ENCODE data around the gene DDOST. TPM values are rescaled to one million over a fixed set of nuclear protein-coding genes. Genes with fewer than 3 reads are reported as not detected.

DDOST gene
- total and polyA plus RNA-seq, 2 donors from 2014 or later = 146 to 206 TPM

DNA sequence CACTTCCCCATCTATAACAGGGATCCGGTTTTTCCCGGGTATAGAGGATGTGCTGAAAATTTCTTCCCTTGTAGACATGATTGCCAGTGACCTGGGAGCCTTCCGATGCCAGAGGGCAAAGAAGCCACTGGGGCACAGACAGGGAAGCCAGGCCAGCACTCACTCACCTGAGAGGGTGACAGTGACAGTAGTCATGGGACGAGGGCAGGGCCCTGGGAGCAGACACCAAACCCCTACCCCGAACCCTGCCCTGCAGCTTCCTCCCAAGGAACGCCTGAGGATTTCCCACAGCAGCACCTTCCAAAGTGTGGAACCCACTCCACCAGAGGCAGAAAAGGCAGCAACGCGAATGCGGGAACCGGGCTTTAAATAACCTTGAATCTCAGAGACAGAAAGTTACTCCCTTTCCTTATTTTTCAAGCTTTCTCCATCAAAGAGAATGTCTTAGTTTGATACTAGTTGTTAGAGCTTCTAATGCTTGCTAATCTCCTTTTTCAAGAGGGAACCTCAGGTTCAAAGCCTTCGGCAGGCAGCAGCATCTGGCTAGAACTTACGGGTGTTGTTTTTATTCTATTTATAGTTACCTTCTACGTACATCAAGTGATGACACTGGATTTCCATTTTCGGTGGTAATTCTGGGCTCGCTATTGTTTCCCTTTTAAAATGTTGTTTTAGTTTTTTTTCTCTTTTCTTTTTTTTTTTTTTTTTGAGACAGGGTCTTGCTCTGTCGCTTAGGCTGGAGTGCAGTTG is 2.8 kb downstream of the DDOST start:
- Histone ChIP-seq H3K4me3 (ENCODE audit: low read length in 3 of 3) (no peak overlapping the region), H3K27ac (ENCODE audit: low read depth in 2 of 2, low read length in 2 of 2) (no peak overlapping the region), H3K9me3 (ENCODE audit: control insufficient read depth in 2 of 3, insufficient read depth in 1 of 3, low read length in 3 of 3) (no peaks in the 10 kb centered on the region), H3K4me1 (ENCODE audit: control insufficient read depth in 2 of 3, insufficient read depth in 2 of 3, low read depth in 1 of 3, low read length in 3 of 3) (peaks cover 0 to 10% (median 6%) of the 10 kb centered on the region in 3 donors), H3K27me3 (ENCODE audit: control insufficient read depth, insufficient read depth, low read length) (no peaks in the 10 kb centered on the region), H3K9ac (ENCODE audit: low read length in 3 of 3) (no peak overlapping the region), H3K36me3 (ENCODE audit: control insufficient read depth in 2 of 3, insufficient read depth in 3 of 3, low read length in 3 of 3) (peaks cover 5 to 48% (median 26%) of the 10 kb centered on the region in 3 donors)
- intact Hi-C loops (cut with DNase I) = no loop called here
- DNase-seq (no peak), FAIRE-seq (no peak)
- TF ChIP-seq, protein P1, sequence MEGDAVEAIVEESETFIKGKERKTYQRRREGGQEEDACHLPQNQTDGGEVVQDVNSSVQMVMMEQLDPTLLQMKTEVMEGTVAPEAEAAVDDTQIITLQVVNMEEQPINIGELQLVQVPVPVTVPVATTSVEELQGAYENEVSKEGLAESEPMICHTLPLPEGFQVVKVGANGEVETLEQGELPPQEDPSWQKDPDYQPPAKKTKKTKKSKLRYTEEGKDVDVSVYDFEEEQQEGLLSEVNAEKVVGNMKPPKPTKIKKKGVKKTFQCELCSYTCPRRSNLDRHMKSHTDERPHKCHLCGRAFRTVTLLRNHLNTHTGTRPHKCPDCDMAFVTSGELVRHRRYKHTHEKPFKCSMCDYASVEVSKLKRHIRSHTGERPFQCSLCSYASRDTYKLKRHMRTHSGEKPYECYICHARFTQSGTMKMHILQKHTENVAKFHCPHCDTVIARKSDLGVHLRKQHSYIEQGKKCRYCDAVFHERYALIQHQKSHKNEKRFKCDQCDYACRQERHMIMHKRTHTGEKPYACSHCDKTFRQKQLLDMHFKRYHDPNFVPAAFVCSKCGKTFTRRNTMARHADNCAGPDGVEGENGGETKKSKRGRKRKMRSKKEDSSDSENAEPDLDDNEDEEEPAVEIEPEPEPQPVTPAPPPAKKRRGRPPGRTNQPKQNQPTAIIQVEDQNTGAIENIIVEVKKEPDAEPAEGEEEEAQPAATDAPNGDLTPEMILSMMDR (IDR thresholded peaks at IDR 0.05; ENCODE audit: borderline replicate concordance, extremely low read depth, insufficient read depth) = no peak

- H3K36me3 ChIP-seq (ENCODE audit: control insufficient read depth in 2 of 3, insufficient read depth in 3 of 3, low read length in 3 of 3) = peaks cover 5 to 61% (median 34%) of the 10 kb centered on the region in 3 donors
- intact Hi-C loops (cut with DNase I) = no loop called here
These were observed 4.1 kb downstream of the DDOST start for GRCh38 chr1:20657024-20657423.

GRCh38 chr1:20654104-20654690 is 7.0 kb downstream of the DDOST start:
- TF ChIP-seq, protein P1 (IDR thresholded peaks at IDR 0.05; ENCODE audit: borderline replicate concordance, extremely low read depth, insufficient read depth) = no peak
- no peak overlapping the region for H3K4me3 ChIP-seq (ENCODE audit: low read length in 3 of 3)
- H3K36me3 ChIP-seq (ENCODE audit: control insufficient read depth in 2 of 3, insufficient read depth in 3 of 3, low read length in 3 of 3) = peaks cover 7 to 66% (median 53%) of the 10 kb centered on the region in 3 donors
- no peak overlapping the region for H3K27ac ChIP-seq (ENCODE audit: low read depth in 2 of 2, low read length in 2 of 2)
- H3K27me3 ChIP-seq (ENCODE audit: control insufficient read depth, insufficient read depth, low read length) = no peaks in the 10 kb centered on the region
- DNase-seq = no peak
- H3K9ac ChIP-seq (ENCODE audit: low read length in 3 of 3) = no peak overlapping the region
- H3K4me1 ChIP-seq (ENCODE audit: control insufficient read depth in 2 of 3, insufficient read depth in 2 of 3, low read depth in 1 of 3, low read length in 3 of 3) = no peaks in the 10 kb centered on the region
- H3K9me3 ChIP-seq (ENCODE audit: control insufficient read depth in 2 of 3, insufficient read depth in 1 of 3, low read length in 3 of 3) = no peaks in the 10 kb centered on the region
- no peak for FAIRE-seq
- intact Hi-C loops (cut with DNase I) = no loop called here

More at GRCh38 chr1:20657024-20657423, 4.1 kb downstream of the DDOST start:
- Histone ChIP-seq H3K27ac (ENCODE audit: low read depth in 2 of 2, low read length in 2 of 2) (no peak overlapping the region), H3K27me3 (ENCODE audit: control insufficient read depth, insufficient read depth, low read length) (no peaks in the 10 kb centered on the region), H3K4me3 (ENCODE audit: low read length in 3 of 3) (no peak overlapping the region), H3K4me1 (ENCODE audit: control insufficient read depth in 2 of 3, insufficient read depth in 2 of 3, low read depth in 1 of 3, low read length in 3 of 3) (peaks cover 0 to 7% (median 6%) of the 10 kb centered on the region in 3 donors), H3K9me3 (ENCODE audit: control insufficient read depth in 2 of 3, insufficient read depth in 1 of 3, low read length in 3 of 3) (no peaks in the 10 kb centered on the region), H3K9ac (ENCODE audit: low read length in 3 of 3) (no peak overlapping the region)
- DNase-seq (no peak), FAIRE-seq (no peak)
- TF ChIP-seq, protein P1 (IDR thresholded peaks at IDR 0.05; ENCODE audit: borderline replicate concordance, extremely low read depth, insufficient read depth) = no peak

All from kidney (tissue), 14 donors.